Measurements from ENCODE around the gene B4GALT2.

Gene B4GALT2

DNA sequence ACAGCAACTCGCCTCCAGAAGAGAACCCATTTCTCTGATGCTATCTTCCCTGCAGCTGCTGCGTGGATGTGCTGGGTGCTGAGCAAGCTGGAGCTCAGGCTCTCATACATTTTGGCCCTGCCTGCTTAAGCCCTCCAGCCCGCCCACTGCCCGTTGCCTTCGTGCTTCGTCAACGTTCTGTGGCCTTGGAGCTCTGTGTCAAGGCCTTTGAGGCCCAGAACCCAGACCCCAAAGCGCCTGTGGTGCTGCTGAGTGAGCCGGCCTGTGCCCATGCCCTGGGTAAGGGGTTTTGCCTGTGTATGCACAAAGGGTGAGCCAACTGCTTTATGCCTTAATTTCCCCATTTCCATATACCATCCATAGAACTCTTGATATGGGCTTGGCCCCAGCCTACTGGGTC is 8.1 kb upstream of the B4GALT2 start:
- DNase-seq, result no peak

DNA sequence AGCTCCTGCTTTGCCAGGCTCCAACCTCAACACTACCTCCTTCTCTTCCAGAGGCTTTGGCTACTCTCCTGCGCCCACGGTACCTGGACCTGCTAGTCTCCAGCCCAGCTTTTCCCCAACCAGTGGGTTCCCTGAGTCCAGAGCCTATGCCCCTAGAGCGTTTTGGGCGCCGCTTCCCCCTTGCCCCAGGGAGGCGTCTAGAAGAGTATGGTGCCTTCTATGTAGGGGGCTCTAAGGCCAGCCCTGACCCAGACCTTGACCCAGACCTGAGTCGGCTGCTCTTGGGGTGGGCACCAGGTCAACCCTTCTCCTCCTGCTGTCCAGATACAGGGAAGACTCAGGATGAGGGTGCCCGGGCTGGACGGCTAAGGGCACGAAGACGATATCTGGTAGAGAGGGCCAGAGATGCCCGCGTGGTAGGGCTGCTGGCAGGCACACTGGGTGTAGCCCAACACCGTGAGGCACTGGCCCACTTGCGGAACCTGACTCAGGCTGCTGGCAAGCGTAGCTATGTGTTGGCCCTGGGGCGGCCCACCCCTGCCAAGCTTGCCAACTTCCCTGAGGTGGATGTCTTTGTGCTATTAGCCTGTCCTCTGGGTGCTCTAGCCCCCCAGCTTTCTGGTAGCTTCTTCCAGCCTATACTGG is 7.6 kb upstream of the B4GALT2 start:
- no peak for DNase-seq

DNA sequence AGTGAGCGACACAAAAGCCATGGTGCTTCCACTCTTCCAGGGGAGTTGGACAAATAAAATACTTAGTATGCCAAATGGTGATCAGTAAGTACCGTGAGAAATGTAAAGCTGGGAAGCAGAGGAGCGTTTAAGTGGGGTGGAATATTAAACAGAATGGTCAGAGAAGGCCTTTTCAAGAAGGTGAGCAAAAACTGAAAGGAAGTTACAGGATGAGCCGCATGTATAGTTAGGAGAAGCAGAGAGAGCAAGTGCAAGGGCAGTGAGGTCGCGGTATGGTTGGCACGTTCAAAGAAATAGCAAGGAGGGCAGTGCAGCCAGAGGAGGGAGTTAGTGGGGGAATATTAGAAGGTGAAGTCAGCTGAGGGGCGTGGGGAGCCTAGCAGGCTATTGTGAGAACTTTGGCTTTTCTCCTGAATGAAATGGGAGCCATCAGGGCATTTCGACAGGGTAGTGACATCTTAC is 5.0 kb upstream of the B4GALT2 start:
- no peak for DNase-seq

DNA sequence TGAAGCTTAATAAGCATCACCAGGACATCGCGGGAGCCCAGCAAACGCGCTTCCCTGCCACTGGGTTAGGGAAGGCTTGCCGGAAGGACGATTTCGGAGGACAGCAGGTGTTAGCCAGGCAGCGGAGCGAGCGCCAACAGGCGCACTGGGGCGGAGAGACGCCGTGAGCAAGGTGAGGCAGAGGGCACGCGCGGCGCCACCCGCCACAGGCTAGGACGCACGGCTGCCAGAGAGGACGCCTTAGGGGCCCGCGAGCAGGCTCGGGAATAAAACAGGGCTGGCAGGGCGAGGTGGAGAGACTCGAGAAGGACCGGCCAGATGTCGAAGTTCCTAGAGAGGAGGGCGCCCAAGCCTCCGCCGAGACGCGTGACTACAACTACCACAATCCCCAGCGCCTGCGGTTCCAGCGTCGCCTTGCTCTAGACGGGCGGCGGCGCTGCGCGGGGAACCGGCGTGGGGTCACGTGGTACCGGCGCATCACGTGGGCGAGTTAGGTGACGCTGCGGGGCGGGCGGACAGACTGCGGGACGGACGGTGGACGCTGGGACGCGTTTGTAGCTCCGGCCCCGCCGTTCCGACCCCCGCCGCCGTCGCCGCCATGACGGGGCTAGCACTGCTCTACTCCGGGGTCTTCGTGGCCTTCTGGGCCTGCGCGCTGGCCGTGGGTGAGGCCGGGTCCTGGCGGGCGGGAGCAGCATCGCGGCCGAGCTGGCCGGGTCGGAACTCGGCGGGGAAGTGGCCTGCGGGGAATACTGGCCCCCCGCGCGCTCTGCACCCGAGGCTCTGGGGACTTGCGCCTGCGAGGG is 4.4 kb upstream of the B4GALT2 start, which contains the start of gene ATP6V0B:
Gene ATP6V0B (plus strand): TSS at position 518 of the 806 bp plus-strand sequence. CDS start 81 bp downstream, at position 599.
- DNase-seq, result peak; percentile 96

DNA sequence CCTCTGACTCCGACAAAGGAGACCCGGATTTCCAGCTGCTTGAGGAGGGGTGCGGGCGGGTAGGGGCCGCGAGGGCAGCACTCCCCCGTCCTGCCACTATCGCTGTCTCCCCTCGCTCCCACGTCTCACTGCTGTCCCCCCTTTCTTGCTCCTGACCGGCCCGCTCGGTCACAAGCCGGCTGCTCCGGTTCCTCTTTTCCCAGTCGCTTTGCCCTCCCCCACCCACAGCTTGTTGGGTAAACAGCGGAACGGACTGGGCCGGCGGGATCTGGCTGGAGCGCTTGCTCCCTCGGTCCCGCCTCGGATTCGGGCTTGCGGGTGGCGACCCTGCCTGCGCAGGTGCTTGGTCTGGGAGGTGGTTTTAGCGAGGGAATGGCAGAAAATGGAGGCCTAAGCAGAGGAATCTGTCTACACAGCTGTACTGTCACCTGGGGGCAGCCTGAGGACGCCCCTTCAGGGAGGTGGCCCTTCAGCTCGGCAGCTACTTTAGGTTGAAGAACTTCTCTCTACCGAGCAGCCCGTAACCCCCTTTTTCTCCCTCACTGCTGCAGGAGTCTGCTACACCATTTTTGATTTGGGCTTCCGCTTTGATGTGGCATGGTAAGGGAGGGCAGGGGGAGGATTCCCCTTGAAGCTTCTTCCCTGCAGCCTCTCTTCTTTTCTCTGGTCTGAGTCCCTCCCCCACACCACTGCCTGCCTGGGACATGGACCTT is 3.6 kb upstream of the B4GALT2 start:
- DNase-seq, result no peak

DNA sequence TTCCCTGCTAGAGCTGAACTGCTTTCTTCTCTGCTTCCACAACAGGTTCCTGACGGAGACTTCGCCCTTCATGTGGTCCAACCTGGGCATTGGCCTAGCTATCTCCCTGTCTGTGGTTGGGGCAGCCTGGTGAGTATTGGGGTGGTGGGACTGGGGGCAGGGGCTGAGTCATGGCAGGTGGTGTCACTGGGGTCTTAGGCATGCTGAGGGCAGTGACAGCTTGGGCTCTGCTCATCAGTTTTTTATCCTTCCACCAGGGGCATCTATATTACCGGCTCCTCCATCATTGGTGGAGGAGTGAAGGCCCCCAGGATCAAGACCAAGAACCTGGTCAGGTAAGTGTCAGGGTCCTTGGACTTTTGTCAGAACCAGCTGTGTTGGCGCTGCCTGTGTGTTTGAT is 3.0 kb upstream of the B4GALT2 start:
- DNase-seq, result no peak

DNA sequence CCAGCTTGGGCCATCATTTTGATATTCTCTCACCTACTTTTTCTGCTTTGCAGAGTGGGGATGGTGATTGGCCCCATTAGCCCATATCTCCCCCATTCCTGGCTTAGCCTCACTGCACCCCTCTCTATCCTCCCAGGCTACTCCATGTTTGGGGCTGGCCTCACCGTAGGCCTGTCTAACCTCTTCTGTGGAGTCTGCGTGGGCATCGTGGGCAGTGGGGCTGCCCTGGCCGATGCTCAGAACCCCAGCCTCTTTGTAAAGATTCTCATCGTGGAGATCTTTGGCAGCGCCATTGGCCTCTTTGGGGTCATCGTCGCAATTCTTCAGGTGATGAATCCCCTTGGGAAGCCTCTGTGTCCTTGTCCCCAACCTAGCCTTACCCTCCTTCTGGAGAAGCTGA is 2.1 kb upstream of the B4GALT2 start:
- no peak for DNase-seq

DNA sequence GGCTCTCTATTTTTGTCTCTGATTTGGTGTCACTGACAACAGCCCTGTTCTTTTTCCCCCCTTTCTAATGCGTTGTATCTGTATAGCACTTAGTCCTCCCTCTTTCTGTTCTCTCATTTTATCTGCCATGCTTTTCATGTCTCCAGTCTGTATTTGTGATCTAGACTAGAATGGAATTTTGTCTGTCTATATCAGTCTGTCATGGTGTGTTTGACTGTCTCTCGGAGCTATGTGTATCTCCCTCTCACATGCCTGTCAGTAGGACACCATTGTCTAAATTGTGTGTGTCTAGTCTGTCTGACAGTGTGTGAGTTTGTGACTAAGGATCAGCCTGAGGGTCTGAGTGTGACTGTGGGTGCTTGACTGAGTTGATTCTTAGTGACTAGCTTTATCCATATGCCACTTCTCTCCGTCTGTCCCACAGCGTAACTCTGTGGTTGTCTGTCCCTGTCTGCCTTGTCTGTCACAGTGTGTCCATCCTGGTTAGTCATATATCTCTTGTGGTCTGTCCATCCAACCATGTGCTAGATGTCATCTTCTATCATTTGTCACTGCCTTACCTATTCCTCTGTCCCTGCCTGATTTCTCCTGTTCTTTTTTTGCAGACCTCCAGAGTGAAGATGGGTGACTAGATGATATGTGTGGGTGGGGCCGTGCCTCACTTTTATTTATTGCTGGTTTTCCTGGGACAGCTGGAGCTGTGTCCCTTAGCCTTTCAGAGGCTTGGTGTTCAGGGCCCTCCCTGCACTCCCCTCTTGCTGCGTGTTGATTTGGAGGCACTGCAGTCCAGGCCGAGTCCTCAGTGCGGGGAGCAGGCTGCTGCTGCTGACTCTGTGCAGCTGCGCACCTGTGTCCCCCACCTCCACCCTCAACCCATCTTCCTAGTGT is 1.4 kb upstream of the B4GALT2 start:
- no peak for DNase-seq

DNA sequence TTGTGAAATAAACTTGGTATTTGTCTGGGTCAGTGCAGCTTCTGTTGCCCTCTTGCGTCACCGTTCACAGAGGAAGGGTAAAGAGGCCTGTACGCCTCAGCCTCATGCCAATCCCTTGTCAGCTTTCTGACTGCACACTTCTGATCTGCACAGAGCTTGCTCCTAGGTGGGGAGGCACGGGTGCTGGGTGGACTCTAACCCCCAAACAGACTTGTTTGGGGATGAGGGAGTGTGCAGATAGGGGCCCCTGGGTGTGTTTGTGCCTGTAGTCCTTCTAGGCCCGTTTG is 803 bp upstream of the B4GALT2 start:
- no peak for DNase-seq

DNA sequence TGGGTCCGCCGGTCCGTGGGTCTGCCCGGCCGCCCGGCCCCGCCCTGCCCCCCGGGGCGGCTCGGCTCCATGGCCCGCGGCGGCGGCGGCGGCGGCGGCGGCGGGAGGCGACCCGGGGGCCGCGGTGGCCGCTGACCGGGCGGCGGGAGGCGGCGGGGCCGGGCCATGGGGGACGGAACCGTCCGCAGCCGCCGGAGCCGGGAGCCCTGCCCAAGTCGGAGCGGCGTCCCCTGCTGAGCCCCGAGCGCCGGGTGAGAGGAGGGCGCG is 184 bp downstream of the B4GALT2 start:
- no peak for DNase-seq

DNA sequence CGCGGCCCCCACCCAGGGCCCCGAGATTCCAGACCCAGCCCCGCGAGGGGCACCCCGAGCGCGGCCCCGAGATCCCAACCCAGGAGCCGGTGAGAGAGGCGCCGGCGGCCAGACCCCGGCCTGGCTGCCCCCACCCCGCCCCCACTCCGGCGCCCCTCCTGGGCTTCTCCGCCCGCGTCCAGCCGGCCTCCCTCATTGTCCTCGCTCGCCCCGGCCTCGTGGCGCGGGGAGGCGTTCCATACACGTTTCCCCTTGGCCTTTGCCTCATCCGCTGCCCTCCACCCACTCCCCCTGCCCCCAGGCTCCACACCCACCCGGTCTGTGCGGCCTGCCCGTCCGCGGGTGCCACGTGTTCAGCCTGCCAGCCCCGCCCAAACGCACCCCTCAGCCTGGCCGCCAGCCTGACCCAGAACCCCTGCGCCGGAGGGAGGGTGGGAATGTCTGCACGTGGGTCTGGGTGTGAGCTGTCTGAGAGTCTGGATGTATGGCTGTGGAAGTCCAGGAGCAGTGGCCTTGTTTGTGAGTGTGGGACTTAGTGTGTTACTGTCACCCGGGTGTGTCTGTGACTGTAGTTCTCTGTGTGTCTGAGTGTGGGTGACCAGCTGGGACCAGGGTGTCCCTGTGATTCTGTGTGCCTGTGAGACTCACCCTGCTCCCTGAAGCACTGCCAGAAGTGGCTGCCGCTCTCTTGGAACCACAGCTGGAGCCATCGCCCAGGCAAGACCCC is 681 bp downstream of the B4GALT2 start:
- DNase-seq, result peak; percentile 75

DNA sequence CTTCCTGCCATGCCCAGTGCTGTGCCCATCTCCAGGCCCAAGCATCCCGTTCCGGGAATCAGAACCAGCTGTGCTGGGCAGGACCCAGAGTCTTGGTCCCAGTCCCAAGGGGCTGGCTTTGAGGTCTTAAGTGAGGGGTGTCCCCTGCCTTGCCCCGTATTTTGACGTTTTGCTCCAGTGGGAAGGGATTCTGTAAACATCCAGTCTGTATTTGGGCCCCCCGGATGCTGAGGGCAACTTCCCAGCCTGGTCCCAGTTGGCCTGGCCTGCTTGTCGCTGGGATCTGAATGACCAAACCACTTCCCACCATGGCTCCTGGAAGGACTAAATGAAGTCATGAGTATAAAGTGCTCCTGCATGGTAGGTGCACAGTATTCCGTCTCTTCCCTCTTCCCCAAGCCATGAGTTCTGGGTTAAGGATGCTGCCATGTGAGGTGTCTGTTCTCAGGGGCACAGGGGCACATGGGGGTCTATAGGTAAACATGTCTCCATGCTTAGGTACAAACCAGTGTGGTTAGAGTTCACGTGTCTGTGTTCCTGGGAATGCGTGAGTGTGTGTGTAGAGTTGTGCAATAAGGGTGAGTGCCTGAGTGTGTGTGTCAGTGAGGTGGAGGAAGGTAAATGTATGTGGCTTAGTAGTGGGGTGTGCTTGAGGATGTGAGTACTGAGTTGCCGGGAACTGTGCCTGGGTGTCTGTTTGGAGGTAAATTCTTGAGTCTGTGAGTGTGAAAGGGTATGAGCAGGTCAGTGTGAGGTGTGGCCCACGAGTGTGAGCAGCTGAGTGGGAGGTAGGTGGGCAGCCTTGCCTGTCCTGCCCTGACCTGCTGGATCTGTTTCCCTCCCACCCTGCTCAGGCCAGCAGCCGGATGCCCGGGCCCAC is 1.5 kb downstream of the B4GALT2 start:
- DNase-seq, result peak; percentile 18

DNA sequence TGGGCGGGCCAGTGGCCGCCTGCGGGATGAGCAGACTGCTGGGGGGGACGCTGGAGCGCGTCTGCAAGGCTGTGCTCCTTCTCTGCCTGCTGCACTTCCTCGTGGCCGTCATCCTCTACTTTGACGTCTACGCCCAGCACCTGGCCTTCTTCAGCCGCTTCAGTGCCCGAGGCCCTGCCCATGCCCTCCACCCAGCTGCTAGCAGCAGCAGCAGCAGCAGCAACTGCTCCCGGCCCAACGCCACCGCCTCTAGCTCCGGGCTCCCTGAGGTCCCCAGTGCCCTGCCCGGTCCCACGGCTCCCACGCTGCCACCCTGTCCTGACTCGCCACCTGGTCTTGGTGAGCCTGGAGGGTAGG is 2.1 kb downstream of the B4GALT2 start:
- no peak for DNase-seq

DNA sequence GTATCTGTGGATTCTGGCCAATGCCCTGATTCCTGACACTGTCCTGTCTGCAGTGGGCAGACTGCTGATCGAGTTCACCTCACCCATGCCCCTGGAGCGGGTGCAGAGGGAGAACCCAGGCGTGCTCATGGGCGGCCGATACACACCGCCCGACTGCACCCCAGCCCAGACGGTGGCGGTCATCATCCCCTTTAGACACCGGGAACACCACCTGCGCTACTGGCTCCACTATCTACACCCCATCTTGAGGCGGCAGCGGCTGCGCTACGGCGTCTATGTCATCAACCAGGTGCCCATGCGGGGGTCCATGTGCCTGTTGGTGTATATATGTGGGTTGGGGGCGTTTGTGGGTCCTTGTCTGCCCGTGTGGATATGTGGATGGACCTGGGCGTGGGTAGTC is 2.6 kb downstream of the B4GALT2 start:
- no peak for DNase-seq

DNA sequence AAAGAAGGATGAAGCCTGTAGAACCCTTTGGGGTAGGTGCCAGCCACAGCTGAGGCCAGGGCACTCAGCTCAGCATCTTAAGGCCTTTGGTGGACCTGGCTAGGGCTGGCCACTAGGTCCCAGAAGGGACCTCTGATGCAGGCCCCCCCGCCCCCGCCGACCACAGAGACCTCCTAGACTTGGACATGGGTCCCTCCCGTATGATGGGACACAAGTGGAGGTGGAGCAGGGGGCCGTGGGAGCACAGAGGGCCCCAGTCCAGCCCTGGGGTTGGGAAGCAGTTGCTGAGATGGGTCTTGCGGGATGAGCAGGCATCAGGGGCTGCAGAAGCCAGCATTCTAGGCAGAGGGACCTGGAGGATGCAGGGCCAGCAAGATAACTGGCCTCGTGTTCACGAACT is 3.2 kb downstream of the B4GALT2 start:
- no peak for DNase-seq

DNA sequence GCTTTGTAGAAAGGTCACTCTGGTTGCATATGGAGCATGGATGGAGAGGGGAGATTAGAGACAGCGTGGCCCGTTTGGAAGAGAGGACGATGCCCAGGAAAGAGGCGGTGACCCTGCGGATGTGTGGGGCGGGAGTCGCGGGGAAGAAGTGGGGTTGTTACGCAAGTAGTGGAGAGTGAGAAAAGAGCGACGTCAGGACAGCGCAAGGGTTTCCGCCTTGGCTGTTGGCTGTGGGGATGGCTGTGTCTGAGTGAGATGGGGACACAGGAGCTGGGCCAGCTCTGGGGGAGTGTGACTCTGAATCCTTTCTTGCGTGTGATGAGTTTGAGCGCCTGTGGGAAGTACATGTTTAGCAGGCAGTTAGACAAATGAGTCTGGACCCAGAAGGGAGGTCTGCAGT is 3.8 kb downstream of the B4GALT2 start:
- DNase-seq, result no peak

DNA sequence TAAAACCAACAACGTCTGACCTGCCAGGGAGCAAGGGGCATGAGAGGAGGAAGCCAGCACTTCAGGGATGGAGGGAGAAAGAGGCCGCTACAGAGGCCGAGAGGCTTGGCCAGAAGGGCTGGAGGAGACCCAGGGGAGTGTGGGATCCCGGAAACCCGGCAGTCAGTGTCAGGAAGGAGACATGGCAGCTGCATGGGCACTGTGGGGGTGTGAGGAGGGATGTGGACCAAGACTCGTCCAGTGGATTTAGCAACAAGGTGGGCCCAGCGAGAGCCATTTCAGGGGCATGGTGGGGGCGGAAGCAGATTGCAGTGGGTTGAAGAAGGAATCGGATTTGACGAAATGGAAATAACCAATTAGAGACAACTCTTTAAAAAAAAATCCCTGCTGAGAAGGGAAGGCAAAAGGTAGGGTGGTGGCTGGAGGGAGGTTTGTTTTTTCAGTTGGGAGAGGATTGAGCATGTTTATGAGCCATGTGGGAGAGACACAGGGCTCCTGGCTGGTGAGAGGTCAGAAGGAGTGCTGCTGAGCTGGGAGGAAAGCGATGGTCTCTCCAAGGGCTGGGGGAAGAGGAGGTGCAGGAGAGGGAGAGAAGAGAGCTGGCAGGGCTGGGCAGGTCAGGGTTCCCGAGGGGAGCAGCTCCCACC is 4.4 kb downstream of the B4GALT2 start:
- no peak for DNase-seq

DNA sequence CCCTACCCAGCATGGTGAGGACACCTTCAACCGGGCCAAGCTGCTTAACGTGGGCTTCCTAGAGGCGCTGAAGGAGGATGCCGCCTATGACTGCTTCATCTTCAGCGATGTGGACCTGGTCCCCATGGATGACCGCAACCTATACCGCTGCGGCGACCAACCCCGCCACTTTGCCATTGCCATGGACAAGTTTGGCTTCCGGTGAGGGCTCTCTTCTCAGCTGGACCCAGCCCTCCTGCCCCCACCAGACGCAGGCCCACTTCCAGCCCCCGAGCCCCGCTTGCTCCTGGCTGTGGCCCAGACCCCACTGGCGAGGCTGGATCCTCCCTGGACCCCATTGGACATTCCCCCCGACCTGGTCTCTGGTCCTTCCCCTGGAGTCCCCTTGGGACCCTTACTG is 5.8 kb downstream of the B4GALT2 start:
- DNase-seq, result no peak

DNA sequence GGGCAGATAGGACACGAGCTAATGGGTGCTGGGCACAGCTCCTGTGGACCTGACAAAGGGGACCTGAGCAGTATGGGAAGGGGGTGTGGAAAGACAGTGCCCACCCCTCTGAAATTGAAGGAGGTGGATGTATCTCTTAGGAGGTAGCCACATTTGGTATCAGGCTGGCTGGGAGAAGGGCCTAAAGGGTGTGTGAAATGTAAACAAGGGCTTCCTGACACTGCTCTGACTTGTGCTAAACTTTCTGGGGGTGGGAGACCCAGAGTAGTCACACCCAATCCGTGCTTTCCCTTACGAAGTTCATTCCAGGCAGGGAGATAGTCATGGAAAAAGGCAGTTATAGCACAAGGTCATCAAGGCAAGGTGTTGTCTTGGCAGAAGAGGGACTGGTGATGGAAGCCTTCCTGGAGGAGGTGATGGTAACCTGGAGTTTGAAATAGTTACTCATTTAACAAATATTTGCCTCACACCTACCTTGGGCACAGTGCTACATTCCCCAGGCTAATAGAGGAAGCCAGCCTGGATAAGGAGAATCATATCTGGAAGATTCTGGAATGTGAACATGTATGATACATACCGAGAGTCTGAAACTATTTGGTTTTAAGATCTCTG is 7.1 kb downstream of the B4GALT2 start:
- no peak for DNase-seq

DNA sequence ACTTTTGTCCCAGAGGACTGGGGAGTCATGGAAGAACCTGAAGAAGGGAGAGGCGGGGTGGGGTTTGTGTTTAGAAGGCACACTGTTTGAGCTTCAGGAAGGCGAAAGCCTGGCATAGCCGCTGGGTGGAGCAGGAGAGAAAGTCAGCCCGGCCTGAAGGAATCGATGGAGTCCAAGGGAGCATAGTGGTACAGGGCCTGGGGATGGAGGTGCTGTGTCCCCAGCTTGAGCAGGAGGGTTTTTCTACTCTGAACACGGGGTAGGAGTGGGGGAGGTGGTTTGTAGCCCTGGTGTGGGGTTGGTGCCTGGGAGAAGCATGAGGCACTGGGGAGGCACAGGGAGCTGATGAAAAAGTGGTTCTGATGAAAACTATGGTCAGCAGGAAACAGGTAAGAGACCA is 7.7 kb downstream of the B4GALT2 start:
- DNase-seq, result no peak

Data from retina (tissue), 1 donor.